Activated CD4-positive, alpha-beta T cell treated with anti-CD3 and anti-CD28 coated beads for 24 hours (primary cell): ENCODE measurements around the gene MARK2.
A peak's percentile ranks its signal among the peaks of the same experiment; 100 is the strongest.
"Not testable (repeated sequence)": the region's sequence is repeated elsewhere in the genome, so short reads cannot be mapped to it uniquely, and the experiment has no call there.

Experiments
- DNase-seq, 2 donors: peaks; one replicate each; pipeline ENCODE4 v3.0.0-alpha.2; 2020; ENCODE audit warnings: low read depth in 2 of 2

Gene MARK2

GRCh38 chr11:63838678-63839507, at the start of gene MARK2:
TSS of gene MARK2 (plus strand) at chr11:63839110. CDS start at chr11:63839507, 397 bp downstream.
- DNase-seq = peak; percentile 100

GRCh38 chr11:63791495-63792167, 47.3 kb upstream of the MARK2 start:
- no peak for DNase-seq

GRCh38 chr11:63793161-63793560, 45.7 kb upstream of the MARK2 start:
- no peak for DNase-seq

GRCh38 chr11:63795066-63795465, 43.8 kb upstream of the MARK2 start:
- no peak for DNase-seq

GRCh38 chr11:63800921-63801320, 38.0 kb upstream of the MARK2 start:
- no peak for DNase-seq

- DNase-seq = no peak
These were observed 36.1 kb upstream of the MARK2 start for GRCh38 chr11:63802637-63803414.

GRCh38 chr11:63804259-63804658, 34.7 kb upstream of the MARK2 start:
- no peak for DNase-seq

GRCh38 chr11:63805844-63806415, 33.0 kb upstream of the MARK2 start:
- DNase-seq = no peak

GRCh38 chr11:63810383-63810782, 28.5 kb upstream of the MARK2 start:
- DNase-seq = not testable (repeated sequence)

- DNase-seq = no peak
These were observed 27.4 kb upstream of the MARK2 start for GRCh38 chr11:63811522-63811921.

- DNase-seq = peak; percentile 46 to 57
These were observed 25.8 kb upstream of the MARK2 start, which contains the start of gene SPINDOC for GRCh38 chr11:63813035-63813562. TSS of gene SPINDOC (plus strand) at chr11:63813456. CDS start at chr11:63813687, 231 bp downstream.

GRCh38 chr11:63813563-63814382, 25.1 kb upstream of the MARK2 start:
- peak in 1 of 2 donors; percentile 31 for DNase-seq

GRCh38 chr11:63814383-63814736, 24.6 kb upstream of the MARK2 start:
- no peak for DNase-seq

GRCh38 chr11:63816166-63816565, 22.7 kb upstream of the MARK2 start:
- DNase-seq = no peak

- no peak for DNase-seq
These were observed 22.2 kb upstream of the MARK2 start for GRCh38 chr11:63816732-63817131.

- DNase-seq = no peak
These were observed 21.0 kb upstream of the MARK2 start for GRCh38 chr11:63817758-63818498.

GRCh38 chr11:63818609-63819008, 20.3 kb upstream of the MARK2 start:
- no peak for DNase-seq

- no peak for DNase-seq
These were observed 17.5 kb upstream of the MARK2 start for GRCh38 chr11:63821411-63821810.

GRCh38 chr11:63826471-63827190, 12.3 kb upstream of the MARK2 start:
- no peak for DNase-seq
